NCI-H1048 (cell line): ENCODE data around the gene IQSEC1.

Experiments
- DNase-seq: peaks from one replicate; lab custom pipeline; 2025; lab: John Stamatoyannopoulos, UW

The IQSEC1 gene

GRCh38 chr3:13073326-13074005, at the start of gene IQSEC1:
Gene IQSEC1, minus strand, starts transcription at chr3:13073429. Its CDS starts 415 bp downstream, at chr3:13073014.
- DNase-seq, result no peak

- no peak for DNase-seq
Observed at GRCh38 chr3:13122081-13123012, 49.1 kb upstream of the IQSEC1 start.

GRCh38 chr3:13121553-13122001, 48.3 kb upstream of the IQSEC1 start:
- no peak for DNase-seq

- no peak for DNase-seq
Observed at GRCh38 chr3:13120928-13121552, 47.8 kb upstream of the IQSEC1 start.

- no peak for DNase-seq
Observed at GRCh38 chr3:13120289-13120927, 47.2 kb upstream of the IQSEC1 start.

- no peak for DNase-seq
Observed at GRCh38 chr3:13119471-13120220, 46.4 kb upstream of the IQSEC1 start.

GRCh38 chr3:13116426-13116825, 43.2 kb upstream of the IQSEC1 start:
- DNase-seq, result no peak

- DNase-seq, result no peak
Observed at GRCh38 chr3:13115991-13116390, 42.8 kb upstream of the IQSEC1 start.

GRCh38 chr3:13115576-13115910, 42.3 kb upstream of the IQSEC1 start:
- DNase-seq, result no peak

GRCh38 chr3:13114811-13115575, 41.8 kb upstream of the IQSEC1 start:
- DNase-seq, result no peak

GRCh38 chr3:13113346-13114330, 40.4 kb upstream of the IQSEC1 start:
- DNase-seq, result no peak

GRCh38 chr3:13112521-13113345, 39.5 kb upstream of the IQSEC1 start:
- DNase-seq, result no peak

- DNase-seq, result no peak
Observed at GRCh38 chr3:13111873-13112520, 38.8 kb upstream of the IQSEC1 start.

GRCh38 chr3:13111173-13111872, 38.1 kb upstream of the IQSEC1 start:
- no peak for DNase-seq

- DNase-seq, result no peak
Observed at GRCh38 chr3:13110678-13111116, 37.5 kb upstream of the IQSEC1 start.

- no peak for DNase-seq
Observed at GRCh38 chr3:13109516-13109915, 36.3 kb upstream of the IQSEC1 start.

- DNase-seq, result no peak
Observed at GRCh38 chr3:13108861-13109260, 35.6 kb upstream of the IQSEC1 start.
